Gastrocnemius medialis (tissue), 4 donors: Measurements from ENCODE around the gene CTIF. TPM values are rescaled to one million over a fixed set of nuclear protein-coding genes. Genes with fewer than 3 reads are reported as not detected.

Experiments used
- ATAC-seq, 2 donors: fragments of 150-250 bp; one replicate each; pipeline ENCODE4 v1.9.1; 2016
- DNase-seq, 2 donors: peaks; one replicate each; pipeline ENCODE4 v3.0.0-alpha.2; 2019
- H3K27ac ChIP-seq, 4 donors: fragments of 200-600 bp; sonication (generic); 1 replicate in 1 of 4; 2 replicates in 3 of 4; pipeline ENCODE4 v1.5.1; 2016 to 2018; ENCODE audit warnings: mild to moderate bottlenecking in 2 of 4, moderate library complexity in 1 of 4
- H3K27me3 ChIP-seq, 3 donors: fragments of 200-600 bp; sonication (generic) in 2 of 3; 1 replicate in 1 of 3; 2 replicates in 2 of 3; pipeline versions ENCODE4 v1.5.1 to v1.6.0; 2016 to 2019; ENCODE audit warnings: mild to moderate bottlenecking in 1 of 3, moderate library complexity in 1 of 3
- H3K36me3 ChIP-seq, 2 donors: fragments of 200-600 bp; sonication (generic) in 1 of 2; one replicate each; pipeline ENCODE4 v1.5.1; 2017 to 2018
- H3K4me1 ChIP-seq, 2 donors: fragments of 200-600 bp; sonication (generic) in 1 of 2; one replicate each; pipeline ENCODE4 v1.5.1; 2016 to 2017; ENCODE audit warnings: mild to moderate bottlenecking in 2 of 2
- H3K4me3 ChIP-seq, 4 donors: fragments of 200-600 bp; sonication (generic) in 3 of 4; 1 replicate in 1 of 4; 2 replicates in 3 of 4; pipeline ENCODE4 v1.5.1; 2016 to 2019; ENCODE audit warnings: mild to moderate bottlenecking in 2 of 4
- H3K9me3 ChIP-seq, 3 donors: fragments of 200-600 bp; sonication (generic) in 2 of 3; 1 replicate in 1 of 3; 2 replicates in 2 of 3; pipeline ENCODE4 v1.5.1; 2016 to 2019
- POLR2A ChIP-seq, 2 donors: fragments of 450-650 bp; IDR thresholded peaks; one replicate each; pipeline ENCODE4 v1.6.1; 2017; ENCODE audit warnings: antibody characterized with exemption in 2 of 2, mild to moderate bottlenecking in 2 of 2, moderate library complexity in 2 of 2
- in situ Hi-C, 4 donors: fragments of 200-750 bp; cut with MboI; loops; one replicate each; pipeline versions ENCODE4 v1.15.0 to v1.8.0; 2017; ENCODE audit warnings: low sequenced_read_pairs in 4 of 4
- intact Hi-C: fragments of 100-400 bp; cut with DNase I; formaldehyde crosslinking; loops from one replicate; pipeline ENCODE4 v1.15.1; 2023; ENCODE audit warnings: low total_unique reads
- total RNA-seq, 4 donors: library from RNA; depleted of rRNA; stranded (reverse); fragments of >200 nt; gene quantifications; one replicate each; pipeline versions ENCODE4 v1.1.0 to v1.2.3, GENCODE V29; 2016
- TF ChIP-seq, protein P1 (sequence below), 5 experiments: fragments of 450-650 bp in 3 of 5; fragments of 200-600 bp in 2 of 5; sonication (generic) in 2 of 5; IDR thresholded peaks in 4 of 5; conservative IDR thresholded peaks in 1 of 5; 1 replicate in 4 of 5; 2 replicates in 1 of 5; pipeline ENCODE4 v1.5.1; 2016 to 2019; ENCODE audit warnings: antibody characterized with exemption in 5 of 5, mild to moderate bottlenecking in 3 of 5, moderate library complexity in 3 of 5

Gene CTIF
- total RNA-seq, 4 donors from 2014 or later = 20.2 to 35.4 (median 23.1) TPM

DNA sequence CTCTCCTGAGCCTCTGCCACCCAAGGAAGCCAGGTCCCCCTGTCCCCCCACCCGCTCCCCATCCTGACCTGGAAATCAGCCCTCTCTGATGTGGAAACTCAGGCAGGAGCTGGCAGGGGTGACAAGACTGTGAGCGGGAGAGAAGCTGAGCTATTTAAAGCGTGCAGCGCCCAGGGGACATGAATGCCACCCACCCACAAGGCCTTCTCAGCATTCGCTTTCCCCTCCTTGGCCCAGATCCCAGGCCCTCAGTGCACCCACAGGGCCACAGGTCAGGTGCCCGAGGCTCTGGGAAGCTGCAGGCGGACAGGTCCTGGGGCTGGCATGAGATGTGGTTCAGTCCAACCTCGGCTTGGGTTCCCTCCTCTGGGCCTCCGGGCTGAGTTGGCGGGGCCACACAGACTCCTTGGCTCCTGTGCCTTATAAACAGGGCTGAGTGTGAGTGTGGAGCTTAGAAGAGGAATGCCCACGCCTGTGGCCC, 243.6 kb downstream of the CTIF start:
- H3K9me3 ChIP-seq = no peaks in the 10 kb centered on the region
- peaks cover 38 to 46% of the 10 kb centered on the region in 2 donors for H3K4me1 ChIP-seq
- H3K4me3 ChIP-seq = peak overlapping the region in 1 of 4 donors; percentile 18
- intact Hi-C loops (loop anchor here (5.0 kb wide), 2 partner anchors 105 to 150 kb away; no protein-coding TSS in a partner anchor), in situ Hi-C loops (no loop called here)
- H3K27me3 ChIP-seq = no peaks in the 10 kb centered on the region
- H3K36me3 ChIP-seq = no peaks in the 10 kb centered on the region
- ATAC-seq (peak; percentile 60 to 80), DNase-seq (peak; percentile 55 to 93)
- H3K27ac ChIP-seq = peak overlapping the region; percentile 80 to 92 (median 84)
- TF ChIP-seq POLR2A (IDR thresholded peaks at IDR 0.05) = no peak
- TF ChIP-seq, protein P1, sequence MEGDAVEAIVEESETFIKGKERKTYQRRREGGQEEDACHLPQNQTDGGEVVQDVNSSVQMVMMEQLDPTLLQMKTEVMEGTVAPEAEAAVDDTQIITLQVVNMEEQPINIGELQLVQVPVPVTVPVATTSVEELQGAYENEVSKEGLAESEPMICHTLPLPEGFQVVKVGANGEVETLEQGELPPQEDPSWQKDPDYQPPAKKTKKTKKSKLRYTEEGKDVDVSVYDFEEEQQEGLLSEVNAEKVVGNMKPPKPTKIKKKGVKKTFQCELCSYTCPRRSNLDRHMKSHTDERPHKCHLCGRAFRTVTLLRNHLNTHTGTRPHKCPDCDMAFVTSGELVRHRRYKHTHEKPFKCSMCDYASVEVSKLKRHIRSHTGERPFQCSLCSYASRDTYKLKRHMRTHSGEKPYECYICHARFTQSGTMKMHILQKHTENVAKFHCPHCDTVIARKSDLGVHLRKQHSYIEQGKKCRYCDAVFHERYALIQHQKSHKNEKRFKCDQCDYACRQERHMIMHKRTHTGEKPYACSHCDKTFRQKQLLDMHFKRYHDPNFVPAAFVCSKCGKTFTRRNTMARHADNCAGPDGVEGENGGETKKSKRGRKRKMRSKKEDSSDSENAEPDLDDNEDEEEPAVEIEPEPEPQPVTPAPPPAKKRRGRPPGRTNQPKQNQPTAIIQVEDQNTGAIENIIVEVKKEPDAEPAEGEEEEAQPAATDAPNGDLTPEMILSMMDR (IDR thresholded peaks at IDR 0.05 in 4 of 5, conservative IDR thresholded peaks at IDR 0.05 in 1 of 5) = no peak

DNA sequence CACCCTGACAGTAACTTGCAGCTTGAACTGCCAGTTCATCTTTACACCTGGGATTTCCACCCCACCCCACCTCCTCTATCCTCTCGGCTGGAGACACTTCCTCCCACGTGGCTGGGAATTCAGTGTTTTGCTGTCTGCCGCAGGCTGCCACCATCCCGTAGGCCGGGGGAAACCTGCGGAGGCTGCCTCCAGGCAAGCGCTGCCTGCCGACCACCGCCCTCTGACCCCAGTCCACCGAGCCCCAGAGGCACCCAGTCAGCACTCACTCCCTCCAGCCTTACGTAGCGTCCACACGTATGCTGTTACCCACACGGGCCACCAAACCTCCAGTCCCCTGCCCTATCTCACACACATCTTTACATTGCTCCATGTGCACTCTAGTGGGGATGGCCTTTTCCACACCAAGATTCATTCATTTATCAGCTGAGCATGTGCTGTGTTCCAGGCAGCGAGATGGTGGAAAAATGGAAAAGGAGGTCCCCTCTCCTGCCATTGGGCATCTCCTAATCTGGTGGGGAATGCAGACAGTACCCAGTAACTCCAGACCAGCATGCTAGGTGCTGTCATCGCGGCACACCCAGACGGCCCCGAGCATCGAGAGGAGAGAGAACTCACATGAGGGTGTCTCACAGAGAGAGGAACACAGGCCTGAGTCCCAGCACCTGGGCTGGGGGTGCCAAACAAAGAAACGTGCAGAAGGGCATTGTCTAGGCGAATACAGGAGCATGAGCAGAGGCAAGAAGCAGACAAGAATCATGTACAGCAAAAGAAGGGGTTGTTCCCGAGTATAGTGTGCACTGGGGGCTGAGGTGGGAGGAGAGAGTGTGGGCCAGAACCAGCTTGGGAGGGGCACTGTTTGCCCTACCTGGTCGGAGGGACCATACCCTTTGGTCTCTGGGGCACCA, 245.0 kb downstream of the CTIF start:
- TF ChIP-seq, protein P1 (IDR thresholded peaks at IDR 0.05 in 4 of 5, conservative IDR thresholded peaks at IDR 0.05 in 1 of 5) = no peak
- TF ChIP-seq POLR2A (IDR thresholded peaks at IDR 0.05) = no peak

DNA sequence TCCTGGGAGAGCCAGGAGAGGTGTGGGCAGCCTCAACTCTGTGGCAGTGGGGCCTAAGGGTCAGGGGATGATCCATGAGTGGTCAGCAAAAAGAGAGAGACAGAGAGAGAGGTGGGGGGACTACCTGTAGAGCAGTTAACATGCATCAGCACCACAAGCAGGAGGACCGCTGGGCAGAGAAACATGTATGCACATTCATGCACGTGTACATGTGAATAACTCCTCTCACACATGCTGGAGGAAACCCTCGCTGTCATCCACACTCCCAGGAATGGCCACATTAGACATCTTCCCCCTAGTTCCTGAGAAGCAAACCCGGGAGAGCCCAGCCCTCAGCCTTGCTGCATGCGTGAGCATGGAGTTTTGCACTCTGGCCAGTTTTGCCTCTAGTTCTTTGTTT, 245.8 kb downstream of the CTIF start:
- Histone ChIP-seq H3K9me3 (no peaks in the 10 kb centered on the region), H3K27me3 (no peaks in the 10 kb centered on the region), H3K36me3 (no peaks in the 10 kb centered on the region), H3K27ac (no peak overlapping the region), H3K4me1 (peaks cover 43 to 46% of the 10 kb centered on the region in 2 donors), H3K4me3 (no peak overlapping the region)
- in situ Hi-C loops = no loop called here
- DNase-seq = no peak
- no peak for ATAC-seq
- intact Hi-C loops = loop anchor here (5.0 kb wide), 2 partner anchors 107 to 148 kb away; no protein-coding TSS in a partner anchor
- TF ChIP-seq, protein P1 (IDR thresholded peaks at IDR 0.05 in 4 of 5, conservative IDR thresholded peaks at IDR 0.05 in 1 of 5) = no peak
- TF ChIP-seq POLR2A (IDR thresholded peaks at IDR 0.05) = no peak

More for the DNA sequence above, 245.0 kb downstream of the CTIF start:
- H3K36me3 ChIP-seq = no peaks in the 10 kb centered on the region
- H3K4me3 ChIP-seq = no peak overlapping the region
- intact Hi-C loops = loop anchor here (5.0 kb wide), 2 partner anchors 107 to 148 kb away; no protein-coding TSS in a partner anchor
- in situ Hi-C loops = no loop called here
- DNase-seq (no peak), ATAC-seq (no peak)
- H3K9me3 ChIP-seq = no peaks in the 10 kb centered on the region
- H3K27me3 ChIP-seq = no peaks in the 10 kb centered on the region
- H3K4me1 ChIP-seq = peaks cover 38 to 46% of the 10 kb centered on the region in 2 donors
- H3K27ac ChIP-seq = peak overlapping the region in 2 of 4 donors; percentile 88 to 92

DNA sequence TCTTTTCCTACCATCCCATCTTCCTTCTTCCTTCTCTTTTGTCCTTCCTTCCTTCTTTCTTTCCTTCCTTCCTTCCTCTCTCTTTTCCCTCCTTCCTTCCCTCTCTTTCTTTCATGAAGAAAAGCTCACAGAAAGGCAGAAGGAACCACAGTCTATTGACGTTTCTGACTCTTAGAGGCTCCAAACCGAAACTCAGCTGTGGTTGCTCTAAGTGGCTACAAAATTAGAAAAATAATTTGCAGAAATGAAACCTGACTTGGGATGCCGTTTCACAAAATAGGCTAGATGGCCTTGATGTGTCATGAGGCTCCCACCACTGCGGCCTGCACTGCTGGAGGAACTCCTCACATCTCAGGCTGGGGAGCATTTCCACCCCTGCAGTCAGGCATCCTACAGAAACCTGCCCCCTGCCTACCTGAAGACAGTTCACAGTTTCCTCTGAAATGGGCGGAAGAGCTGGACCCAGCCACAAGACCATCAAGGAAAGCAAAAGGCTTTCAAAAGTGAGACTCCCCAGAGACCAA, 246.3 kb downstream of the CTIF start:
- H3K36me3 ChIP-seq = no peaks in the 10 kb centered on the region
- ATAC-seq (no peak), DNase-seq (peak in 1 of 2 donors; percentile 12)
- in situ Hi-C loops (no loop called here), intact Hi-C loops (no loop called here)
- H3K4me3 ChIP-seq = no peak overlapping the region
- H3K4me1 ChIP-seq = peaks cover 43 to 44% of the 10 kb centered on the region in 2 donors
- H3K9me3 ChIP-seq = no peaks in the 10 kb centered on the region
- H3K27me3 ChIP-seq = no peaks in the 10 kb centered on the region
- no peak overlapping the region for H3K27ac ChIP-seq
- TF ChIP-seq, protein P1 (IDR thresholded peaks at IDR 0.05 in 4 of 5, conservative IDR thresholded peaks at IDR 0.05 in 1 of 5) = no peak
- no peak for TF ChIP-seq POLR2A (IDR thresholded peaks at IDR 0.05)
